8988T (cell line): ENCODE measurements around the gene HIC1.

Experiments used
- DNase-seq: peaks from one replicate; pipeline ENCODE4 v3.0.0; 2011

Gene HIC1

GRCh38 chr17:2107506-2107905 lies 52.6 kb downstream of the HIC1 start:
- DNase-seq = no peak

GRCh38 chr17:2108170-2108569 lies 53.3 kb downstream of the HIC1 start:
- DNase-seq = no peak

DNA sequence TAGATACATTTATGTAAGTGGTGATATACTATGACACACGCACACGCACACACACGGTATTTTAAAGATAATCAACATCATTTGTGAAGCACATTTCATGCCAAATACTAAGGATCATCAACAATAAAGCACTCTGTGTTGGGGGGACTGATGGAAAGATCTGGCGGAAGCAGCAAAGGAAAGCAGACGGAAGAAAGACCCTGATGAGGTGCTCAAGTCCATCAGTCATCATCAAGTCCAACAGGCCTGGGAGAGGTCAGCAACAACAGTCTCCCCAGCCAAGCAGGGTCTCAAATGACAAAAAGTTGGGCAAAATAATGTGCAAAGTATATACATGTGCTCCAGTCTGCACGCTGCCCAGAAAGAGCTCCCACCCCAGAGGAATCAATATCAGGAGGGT lies 55.5 kb downstream of the HIC1 start:
- DNase-seq = no peak

- DNase-seq = no peak
Observed at GRCh38 chr17:2111691-2112090, 56.8 kb downstream of the HIC1 start.
